Stimulated activated CD4-positive, alpha-beta T cell treated with anti-CD3 and anti-CD28 coated beads, Interleukin-12 subunit alpha, Interleukin-12 subunit beta, amount 100 ng/mL, for 4 hours (primary cell): ENCODE results near the gene GPS1.

Experiments
- DNase-seq: peaks from one replicate; pipeline ENCODE4 v3.0.0-alpha.2; 2020

GPS1 gene

DNA sequence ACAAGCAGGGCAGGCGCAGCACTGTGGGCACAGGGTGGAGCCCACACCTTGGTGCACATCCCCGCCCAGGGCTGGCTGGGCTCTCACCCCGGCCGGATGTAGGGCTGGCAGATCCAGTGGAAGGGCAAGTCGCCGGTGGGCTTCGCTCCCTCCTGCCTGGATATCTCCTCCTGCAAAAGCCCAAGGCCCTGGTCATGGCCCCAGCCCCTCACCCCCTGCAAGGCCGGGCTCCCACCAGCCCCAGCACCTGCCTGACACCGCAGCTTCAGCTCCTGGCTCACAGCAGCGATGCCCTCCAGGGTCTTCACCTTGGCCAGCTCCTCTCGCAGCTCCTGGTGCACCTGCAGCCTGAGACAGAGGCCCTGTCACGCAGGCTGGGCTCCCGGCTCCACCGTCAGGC is 8.9 kb downstream of the GPS1 start:
- no peak for DNase-seq

DNA sequence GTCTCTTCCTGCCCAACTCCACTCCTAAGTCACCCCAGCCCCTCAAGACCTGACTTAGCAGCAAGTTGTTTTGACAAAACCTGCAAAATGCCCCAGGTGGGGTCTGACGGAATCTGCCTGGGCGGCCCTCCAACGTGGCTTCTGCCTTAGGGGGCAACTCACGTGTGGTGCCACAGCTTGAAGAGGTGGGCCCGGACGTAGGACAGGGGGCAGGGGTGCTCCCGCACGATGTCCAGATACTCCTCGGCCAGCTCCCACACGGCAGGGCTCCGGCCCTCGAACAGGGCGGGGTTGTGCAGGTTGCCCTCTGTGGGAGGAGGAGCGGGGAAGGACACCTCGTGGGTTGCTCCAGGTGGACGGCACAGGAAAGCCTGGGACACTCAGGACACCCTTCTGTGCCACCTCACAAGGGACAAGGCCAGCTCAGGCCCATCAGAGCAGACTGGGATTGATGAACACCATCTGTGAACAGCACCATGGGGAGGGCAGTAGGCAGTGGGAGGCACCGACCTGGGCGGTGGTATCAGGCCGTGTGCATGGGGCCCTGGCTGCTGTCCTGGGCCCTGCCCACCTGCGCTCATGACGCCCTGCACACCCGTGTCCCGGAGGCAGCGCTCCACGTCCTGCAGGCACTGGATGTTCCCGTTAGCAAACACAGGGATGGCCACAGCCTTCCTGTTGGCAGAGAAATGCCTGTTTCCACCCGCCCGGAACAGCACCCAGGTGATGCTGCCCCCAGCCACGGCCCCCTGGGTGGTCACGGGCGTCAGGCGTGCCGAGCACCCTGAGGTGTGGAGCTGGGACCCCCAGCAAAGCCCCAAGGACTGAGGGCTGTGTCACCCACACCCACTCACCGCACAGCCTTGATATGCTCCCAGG is 9.6 kb downstream of the GPS1 start:
- DNase-seq: no peak

DNA sequence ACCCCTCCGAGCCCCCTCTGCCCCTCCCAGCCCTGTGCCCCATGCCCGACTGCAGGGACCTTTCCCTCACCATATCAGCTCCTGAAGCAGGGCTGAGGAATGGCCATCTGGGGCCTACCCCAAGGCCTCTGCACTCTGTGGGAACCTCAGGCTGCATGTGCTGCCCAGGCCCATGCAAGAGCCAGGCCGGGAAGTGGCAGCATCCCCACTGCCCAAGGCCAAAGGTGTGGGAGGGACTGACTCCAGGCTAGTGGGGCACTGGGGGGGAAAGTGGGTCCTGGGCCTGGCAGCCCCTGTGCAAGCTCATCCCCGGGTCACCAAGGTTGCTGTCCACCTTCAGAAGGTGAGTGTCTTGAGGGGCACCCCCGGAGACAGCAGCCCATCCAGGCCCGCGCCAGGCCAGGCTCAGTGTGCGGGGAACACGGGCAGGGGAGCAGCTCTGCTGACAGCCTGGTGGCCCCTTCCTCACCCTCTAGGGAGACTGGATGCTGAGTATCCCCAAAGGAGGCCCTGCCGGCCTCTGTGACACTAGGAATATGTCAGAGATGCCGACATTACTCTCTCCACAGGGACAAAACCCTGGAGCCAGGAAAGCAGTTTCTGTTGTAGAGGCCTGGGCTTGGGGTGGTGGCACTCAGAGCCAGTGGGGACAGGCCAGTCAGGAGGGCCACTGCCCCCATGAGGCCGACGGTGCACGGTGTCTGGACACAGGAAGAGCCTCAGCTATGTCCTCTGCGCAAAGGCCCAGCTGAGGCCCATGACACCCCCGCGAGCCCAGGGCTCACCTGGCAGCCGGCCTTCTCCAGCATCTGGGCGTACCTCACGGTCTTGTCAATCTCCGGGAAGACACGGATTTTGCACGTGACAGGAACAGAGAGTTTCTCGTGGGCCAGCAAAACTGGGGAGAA is 10.6 kb downstream of the GPS1 start:
- no peak for DNase-seq

DNA sequence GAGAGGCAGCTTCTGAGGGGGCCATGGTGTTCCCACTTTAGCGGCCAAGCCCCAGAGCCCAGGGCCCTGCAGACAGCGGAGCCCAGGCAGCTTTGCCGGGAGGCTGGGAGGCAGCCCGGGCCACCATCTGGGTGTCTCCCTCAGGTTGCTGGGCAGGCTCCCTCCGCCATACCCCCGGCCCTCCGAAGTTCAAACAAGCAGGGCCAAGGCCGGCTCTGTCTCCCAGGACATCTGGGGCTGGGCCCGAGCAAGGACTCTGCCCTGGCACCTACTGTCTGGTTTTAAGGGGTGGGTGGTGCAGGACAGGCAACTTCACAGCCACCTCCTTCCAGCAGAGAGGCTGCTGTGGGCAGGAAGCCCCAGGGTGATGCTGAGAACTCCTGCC is 11.3 kb downstream of the GPS1 start:
- no peak for DNase-seq

DNA sequence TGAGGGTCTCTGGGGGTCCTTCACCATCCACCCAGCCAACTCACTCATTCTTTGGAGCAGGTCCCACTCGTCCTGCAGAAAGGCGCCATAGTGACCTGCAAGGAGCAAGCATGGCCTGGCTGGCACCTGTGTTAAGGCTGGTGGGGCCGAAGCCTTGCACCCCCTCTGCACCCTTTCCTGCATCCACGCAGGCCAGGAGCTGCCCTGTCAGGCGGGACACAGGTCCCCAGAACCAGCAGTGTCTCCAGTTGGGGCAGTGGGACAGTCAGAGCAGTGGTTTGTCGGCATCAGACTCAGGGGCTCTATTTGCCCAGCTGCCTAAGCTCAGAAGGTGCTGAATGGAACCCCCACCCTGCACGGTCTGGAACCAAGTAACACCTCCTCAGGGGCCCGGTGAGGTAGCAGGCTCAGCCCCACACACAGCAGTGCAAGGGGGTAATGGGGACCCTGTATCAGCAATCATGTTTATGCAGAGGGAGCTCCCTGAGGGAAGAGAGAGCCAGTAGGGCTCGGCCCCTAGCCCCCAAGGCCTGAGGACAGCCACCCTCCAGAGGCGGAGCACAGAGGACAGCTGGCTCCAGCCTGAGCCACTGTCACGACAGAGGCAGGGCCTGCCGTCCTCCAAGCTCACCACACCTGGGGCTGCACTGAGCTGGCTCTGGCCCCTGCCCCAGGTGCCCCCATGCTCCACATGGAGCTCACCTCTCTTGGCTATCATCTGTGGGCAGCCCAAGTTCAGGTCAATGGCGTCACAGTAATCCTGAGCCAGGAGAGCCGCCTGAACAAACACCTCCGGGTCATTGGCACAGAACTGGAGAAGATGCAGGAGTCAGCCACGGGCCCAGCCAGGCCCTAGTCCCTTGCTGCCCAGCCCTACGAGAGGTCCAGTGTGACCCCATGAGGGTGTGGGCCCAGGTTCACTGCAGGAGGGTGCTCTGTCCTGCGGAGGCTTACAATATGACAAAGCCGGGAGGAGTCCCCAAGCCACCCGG is 12.0 kb downstream of the GPS1 start:
- no peak for DNase-seq

DNA sequence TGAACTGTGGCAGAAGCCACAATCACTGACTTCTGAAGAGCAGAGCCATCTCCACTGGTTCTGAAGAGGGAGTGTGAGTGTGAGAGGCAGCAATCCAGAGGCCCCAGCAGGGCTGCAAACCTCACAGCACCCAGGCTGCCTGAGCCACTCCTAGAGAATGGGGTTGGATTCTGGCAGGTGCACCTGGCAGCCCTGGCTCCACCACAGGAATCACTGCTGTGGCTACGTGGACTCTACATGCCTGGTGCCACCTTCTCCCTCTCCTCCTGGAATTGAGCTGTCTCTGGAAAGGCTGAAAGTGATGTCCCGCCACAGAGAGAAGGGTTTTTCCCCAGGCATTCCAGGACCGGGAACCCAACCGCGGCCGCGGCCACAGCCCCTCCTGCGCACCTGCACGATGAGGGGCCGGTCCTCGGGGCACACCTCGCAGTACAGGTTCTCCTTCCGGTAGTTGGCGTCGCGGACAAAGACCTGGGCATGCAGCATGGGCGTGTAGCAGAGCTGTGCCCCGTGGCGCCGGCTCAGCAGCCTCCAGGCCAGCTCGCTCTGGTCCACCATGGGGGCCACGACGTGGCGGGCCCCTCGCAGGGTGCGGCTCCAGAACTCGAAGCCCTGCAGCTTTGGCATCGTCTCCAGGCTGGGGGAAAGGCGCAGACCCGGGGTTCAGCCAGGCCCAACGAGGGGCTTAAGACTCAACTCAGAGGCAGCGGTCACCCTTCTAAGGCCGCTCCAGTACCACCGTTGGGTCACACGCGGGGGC is 12.9 kb downstream of the GPS1 start:
- DNase-seq: no peak

DNA sequence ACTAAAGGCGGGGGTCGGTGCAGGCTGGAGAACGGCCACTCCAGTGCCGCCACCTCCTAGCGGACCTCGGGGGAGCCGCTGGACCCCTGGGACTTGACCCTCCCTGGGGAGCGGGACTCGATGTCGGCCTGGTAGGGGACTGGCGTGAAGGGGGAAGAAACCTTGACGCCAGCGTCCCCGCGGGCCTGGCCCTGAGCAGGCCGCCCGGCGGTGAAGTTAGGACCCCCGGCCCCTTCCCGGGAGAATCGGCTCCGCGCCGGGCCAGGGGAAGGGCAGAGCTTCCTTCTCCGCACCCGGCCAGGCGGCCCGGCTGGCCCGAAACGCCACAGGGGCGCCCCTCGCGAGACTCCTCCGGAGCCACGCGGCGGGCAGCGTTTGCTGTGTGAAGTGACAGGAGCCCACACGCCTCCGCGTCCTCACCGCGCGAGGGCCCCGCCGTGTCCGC is 13.5 kb downstream of the GPS1 start:
- DNase-seq: peak; percentile 38

DNA sequence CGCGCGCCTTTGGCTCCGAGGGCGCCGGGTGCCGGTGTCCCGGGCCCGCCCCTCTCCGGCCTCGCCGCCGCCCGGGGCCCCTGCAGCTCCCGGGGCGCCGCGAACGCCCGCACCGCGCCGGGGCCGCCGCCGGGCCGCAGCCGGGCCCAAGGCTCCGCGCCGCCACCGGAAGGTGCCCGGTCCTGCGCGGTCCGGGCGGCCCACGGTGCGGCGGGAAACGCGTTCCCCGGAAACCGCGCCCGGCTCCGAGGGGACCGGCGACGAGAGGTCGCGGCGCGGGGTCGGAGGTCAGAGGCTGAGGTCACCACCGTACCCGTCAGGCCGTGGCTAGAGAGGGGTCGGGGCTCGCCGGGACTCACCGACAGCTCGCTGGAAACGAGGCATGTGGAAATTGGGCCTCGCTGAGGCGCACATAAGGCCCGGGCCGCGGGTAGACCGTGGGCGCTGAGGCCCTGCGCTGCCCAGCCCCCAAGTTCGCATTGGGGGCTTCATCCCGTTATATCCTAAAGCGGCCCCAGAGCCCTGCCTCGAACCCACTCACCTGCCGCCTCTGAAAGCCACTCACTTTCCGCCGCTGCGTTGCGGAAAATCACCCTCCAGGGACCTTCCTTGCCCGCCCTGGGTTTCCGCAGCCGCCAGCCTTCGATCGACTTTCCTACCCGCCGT is 14.1 kb downstream of the GPS1 start, which contains the start of gene DUS1L:
Gene DUS1L, minus strand, starts transcription at position 167 of the 666 bp plus-strand sequence. CDS start 745 bp downstream, outside the sequence.
- peak; percentile 73 for DNase-seq

DNA sequence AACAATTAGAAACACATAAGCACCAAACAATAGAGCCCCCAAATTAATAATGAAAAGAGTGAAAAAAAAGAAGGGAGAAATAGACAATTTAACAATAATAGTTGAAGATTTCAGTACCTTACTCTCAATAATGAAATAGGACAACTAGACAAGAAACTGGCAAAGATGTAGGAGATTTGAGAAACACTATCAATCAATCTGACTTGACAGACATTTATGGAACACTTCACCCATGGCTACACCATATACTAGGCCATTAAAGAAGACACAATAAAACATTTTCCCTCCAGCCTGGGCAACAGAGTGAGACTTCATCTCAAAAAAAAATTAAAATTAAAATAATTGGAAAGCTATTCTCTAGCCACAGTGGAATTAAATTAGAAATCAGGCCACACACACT is 18.9 kb downstream of the GPS1 start:
- DNase-seq: no peak

DNA sequence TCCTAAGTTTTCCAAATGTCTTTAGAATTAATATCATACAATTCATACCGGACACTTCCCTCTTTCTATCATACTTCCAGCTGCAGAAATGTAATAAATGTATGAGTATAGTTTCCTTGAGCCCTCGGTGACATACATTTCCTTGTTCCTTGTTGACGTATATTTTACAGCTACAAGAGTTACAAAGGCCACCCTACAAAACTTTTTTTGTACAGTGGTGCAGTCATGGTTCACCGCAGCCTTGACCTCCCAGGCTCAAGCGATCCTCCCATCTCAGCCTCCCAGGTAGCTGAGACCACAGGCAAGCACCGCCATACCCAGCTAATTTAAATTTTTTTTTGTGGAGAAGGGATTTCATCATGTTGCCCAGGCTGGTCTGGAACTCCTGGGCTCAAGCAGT is 21.1 kb downstream of the GPS1 start:
- DNase-seq: no peak

DNA sequence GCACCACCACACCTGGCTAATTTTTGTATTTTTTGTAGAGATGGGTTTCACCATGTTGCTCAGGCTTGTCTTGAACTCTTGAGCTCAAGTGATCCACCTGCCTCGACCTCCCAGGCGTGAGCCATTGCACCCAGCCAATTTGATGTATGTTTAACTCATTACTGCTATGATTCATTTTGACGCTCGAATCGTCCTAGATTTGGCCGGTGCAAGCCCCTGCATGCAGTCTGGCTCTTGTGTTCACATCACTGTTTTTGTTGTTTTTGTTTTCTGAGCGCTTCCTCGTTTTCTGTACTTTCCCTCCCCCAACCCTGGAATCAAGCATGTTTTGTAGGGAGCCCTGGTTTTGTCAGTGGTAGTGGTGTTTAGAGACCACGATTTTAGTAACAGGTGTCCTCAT is 21.7 kb downstream of the GPS1 start:
- no peak for DNase-seq

DNA sequence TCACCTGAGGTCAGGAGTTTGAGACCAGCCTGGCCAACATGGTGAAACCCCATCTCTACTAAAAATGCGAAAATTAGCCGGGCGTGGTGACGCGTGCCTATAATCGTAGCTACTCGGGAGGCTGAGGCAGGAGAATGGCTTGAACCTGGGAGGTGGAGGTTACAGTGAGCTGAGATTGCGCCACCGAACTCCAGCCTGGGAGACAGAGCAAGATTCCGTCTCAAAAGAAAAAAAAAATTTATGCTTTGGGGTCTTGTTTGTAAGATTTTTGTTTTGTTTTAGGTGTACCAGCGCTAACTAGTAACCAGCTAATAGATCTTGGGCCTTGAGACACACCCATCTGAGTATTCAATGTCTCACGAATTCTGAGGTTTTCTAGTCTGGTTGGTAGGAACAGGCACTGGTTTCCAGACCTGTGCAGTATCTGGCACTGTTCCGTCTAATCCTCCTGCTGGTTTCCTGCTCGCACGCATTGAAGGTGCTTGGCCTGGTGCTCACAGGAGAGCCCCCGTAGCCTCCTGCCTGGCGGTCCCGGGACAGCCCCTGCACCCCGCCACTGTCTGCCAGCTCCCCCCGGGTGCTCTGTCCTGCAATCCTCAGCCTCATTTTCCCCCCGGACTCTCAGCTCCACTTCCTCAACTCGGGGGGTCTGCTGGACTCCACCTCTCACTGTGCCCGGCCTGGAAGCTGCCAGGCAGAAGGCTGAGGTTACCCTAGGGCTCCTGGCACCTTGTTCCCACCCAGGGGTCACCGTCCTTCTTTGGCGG is 24.5 kb downstream of the GPS1 start:
- DNase-seq: no peak

DNA sequence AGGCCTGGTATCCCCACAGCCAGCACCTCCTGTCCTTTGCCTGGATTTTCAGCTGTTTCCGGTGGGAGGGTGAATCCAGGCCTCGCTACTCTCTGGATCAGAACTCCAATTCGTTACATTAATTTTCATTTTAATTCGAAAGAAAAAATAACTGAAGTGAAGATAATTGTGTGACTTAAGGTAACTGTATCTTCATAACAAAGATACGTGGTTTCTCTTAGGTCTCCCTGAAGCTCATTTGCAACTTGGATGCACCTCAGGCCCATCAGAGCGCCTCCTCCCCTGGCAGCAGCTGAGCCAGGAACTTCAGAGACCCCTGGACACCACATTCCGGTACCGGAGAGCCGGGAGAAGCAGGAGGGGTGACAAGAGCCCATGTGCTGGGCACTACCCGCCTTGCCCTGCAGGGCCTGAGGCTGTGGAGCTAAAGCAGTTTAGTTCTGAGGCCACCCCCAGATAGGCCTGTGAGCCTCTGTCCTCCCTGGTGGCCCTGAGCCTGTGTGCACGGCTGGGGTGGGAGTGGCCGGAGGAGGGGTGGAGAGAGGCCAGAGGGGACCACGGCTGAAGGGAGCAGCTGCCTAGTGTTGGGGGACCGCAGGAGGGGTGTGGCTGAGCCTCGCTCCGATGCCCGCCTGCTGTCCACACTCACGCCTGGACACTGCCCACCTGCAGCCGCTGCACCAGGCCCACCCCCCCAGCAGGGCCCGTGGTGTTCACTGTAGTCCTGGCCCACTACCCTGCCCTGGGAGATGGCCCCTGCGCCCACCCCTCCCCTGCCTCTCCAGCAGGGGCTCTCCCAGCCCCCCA is 25.3 kb downstream of the GPS1 start:
- DNase-seq: no peak

DNA sequence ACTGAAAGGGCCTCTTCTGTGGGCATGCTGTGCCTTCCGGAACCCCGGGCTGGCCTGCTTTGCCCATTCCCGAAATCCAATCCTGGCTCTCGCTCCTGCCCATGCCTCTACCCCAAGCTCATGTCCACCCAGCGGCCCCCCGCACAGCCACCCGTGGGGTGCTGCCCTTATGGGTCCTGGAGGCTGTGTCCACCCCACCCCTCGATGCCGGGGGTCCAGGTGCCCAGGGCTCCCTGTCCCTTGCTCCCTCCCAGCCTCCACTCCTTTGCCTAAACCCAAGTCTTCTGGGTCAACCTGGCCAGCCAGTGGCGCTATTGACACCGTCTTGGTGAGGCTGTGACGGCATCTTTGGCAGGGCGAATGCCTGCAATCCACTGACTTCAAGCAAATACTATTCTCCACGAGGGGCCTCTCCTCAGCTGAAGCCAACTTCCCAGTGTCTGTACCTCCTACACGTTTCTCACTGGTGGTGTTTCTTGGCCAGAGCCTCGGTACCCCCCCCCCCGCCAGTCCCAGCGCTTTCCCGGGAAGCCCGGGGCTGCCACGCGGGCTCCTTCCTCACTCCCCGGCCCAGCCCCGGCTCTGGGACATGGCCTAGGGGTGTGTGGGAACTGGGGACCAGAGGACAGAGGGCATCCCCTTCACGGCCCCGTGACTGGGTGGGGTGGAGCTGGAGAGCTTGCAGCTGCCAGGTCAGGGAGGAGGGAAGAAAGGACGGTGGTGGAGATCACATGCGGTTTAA is 26.1 kb downstream of the GPS1 start:
- no peak for DNase-seq

DNA sequence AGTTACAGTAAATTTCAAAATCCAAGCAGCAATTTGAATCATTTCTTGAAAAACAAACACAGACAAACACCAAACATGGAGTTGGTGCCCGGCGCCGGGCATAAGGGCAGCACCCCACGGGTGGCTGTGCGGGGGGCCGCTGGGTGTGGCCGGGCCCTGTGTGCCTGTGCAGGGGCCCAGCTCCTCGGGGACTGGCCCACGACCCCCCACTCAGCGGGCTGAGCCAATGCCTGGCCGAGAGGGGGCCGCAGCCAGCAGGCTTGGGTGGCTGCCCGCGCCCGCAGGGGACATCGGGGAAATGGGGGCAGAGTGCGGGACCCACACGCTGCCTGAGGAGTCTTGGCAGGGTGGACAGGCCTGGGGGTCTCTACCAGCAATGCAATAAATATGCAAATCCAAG is 26.7 kb downstream of the GPS1 start:
- DNase-seq: no peak

DNA sequence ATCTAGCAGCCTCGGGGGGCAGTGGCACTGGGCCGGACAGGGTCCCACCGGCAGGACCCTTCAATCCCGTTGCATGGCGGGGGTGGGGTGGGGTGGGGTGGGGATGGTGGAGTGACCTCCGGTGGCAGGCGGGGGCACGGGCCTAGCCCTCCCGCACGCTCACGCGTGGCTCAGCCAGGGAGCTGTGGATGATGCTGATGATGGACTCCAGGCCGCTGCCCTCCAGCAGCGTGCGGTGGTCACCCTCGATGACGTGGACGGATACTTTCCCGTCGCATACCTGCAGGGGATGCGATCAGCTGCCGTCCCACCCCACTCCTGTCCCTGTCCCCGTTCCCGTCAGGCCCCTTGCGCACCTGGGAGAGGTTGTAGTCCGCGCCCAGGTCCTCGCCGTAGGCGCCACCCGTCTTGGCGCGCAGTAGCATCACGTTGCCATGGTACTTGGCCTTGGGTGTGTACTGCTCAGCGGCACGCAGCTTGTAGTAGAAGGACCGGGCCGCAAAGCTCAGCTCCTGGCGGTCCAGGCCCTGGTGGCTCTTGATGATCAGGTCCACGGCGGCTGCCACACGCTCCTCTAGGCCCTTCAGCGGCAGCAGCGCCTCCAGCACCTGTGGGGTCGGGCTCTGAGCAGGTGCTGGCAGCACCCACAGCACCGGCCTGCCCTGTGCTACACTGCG is 27.4 kb downstream of the GPS1 start:
- no peak for DNase-seq

DNA sequence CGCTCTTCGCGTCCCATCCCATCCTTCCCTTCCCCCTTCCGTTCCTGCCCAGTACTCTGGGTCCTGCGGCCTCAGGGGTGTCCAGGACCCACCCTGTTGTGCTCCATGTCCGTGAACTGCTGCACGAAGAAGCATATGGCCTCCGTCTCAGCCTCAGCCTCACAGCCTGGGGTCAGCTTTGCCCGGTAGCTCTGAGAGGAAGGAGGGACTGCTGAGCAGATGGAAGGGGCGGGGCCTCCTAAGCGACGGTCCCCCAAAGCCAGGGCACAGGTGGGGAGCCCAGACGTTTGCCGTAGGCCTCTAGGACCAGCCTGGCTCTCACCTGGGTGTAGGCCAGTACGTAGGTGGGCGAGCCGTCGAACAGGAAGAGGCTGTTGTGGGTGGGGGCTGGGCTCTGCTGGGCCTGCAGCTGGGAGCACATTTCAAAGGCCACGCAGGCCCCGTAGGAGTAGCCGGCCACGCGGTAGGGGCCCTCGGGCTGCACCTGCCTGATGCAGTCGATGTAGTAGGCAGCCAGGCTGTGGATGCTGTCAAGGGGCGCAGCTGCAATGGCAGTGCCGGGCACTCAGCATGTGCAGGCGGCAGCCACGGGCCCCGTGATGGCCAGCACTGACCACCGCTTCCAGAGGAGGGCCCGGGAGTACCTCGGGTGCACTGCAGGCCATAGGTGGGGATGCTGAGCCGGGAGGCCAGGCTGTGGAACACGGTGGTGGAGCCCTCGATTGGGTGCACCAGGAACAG is 28.5 kb downstream of the GPS1 start:
- DNase-seq: no peak
